ENCODE data around the gene MGARP.

- no peak for TF ChIP-seq ZNF24 (IDR thresholded peaks at IDR 0.05)
- no peak for TF ChIP-seq MIER1 (IDR thresholded peaks at IDR 0.05; ENCODE audit: low read depth)
- TF ChIP-seq HDAC1 (IDR thresholded peaks at IDR 0.05) = no peak
- no peak for TF ChIP-seq HOMEZ (CRISPR knock-in tag; IDR thresholded peaks at IDR 0.05)
- no peak for TF ChIP-seq ZFP36 (IDR thresholded peaks at IDR 0.05; ENCODE audit: low read depth, low read length, partially characterized antibody)
- TF ChIP-seq POLR2A (conservative IDR thresholded peaks at IDR 0.05) = no peak
- no peak for TF ChIP-seq ZNF124 (CRISPR knock-in tag; IDR thresholded peaks at IDR 0.05)
- no peak for TF ChIP-seq BDP1 (IDR thresholded peaks at IDR 0.05; ENCODE audit: insufficient read depth, insufficient read length)
- no peak for TF ChIP-seq TEAD4 (IDR thresholded peaks at IDR 0.05; ENCODE audit: low read length)
- no peak for TF ChIP-seq TEAD4 (CRISPR knock-in tag; IDR thresholded peaks at IDR 0.05; ENCODE audit: borderline replicate concordance)
- no peak for TF ChIP-seq POLR2AphosphoS5 (IDR thresholded peaks at IDR 0.05; ENCODE audit: control insufficient read depth, insufficient read depth, low read depth, low read length)
Measured at GRCh38 chr4:139253713-139254112, 26.3 kb downstream of the MGARP start.

Data from K562 (cell line).